HG03280 (cell line): ENCODE data around the gene CELA2A.
"Not testable (repeated sequence)": the region's sequence is repeated elsewhere in the genome, so short reads cannot be mapped to it uniquely, and the experiment has no call there.

Source experiments
- ATAC-seq: cut with Tn5 transposase; IDR thresholded peaks from one replicate; pipeline ENCODE4 v1.9.1; 2021; ENCODE audit warnings: mild to moderate bottlenecking, moderate library complexity; ENCODE audit not compliant: unreplicated experiment

Gene CELA2A

GRCh38 chr1:15466955-15467625 is 10.6 kb downstream of the CELA2A start:
- ATAC-seq = not testable (repeated sequence)

- ATAC-seq = no peak
Observed at GRCh38 chr1:15468145-15468544, 11.6 kb downstream of the CELA2A start.

- no peak for ATAC-seq
Observed at GRCh38 chr1:15469361-15469760, 12.8 kb downstream of the CELA2A start.

GRCh38 chr1:15469821-15470448 is 13.4 kb downstream of the CELA2A start:
- not testable (repeated sequence) for ATAC-seq

GRCh38 chr1:15471067-15471466 is 14.5 kb downstream of the CELA2A start:
- ATAC-seq = not testable (repeated sequence)

GRCh38 chr1:15471723-15472122 is 15.2 kb downstream of the CELA2A start:
- not testable (repeated sequence) for ATAC-seq

GRCh38 chr1:15472587-15472986 is 16.1 kb downstream of the CELA2A start:
- ATAC-seq = no peak

- ATAC-seq = no peak
Observed at GRCh38 chr1:15475752-15476314, 19.3 kb downstream of the CELA2A start, which contains the start of gene CELA2B. CELA2B (plus strand) TSS chr1:15476104; CDS start chr1:15476126, 22 bp downstream.

GRCh38 chr1:15476927-15477326 is 20.4 kb downstream of the CELA2A start:
- no peak for ATAC-seq

GRCh38 chr1:15477646-15478212 is 21.2 kb downstream of the CELA2A start:
- ATAC-seq = no peak

- no peak for ATAC-seq
Observed at GRCh38 chr1:15479654-15480347, 23.3 kb downstream of the CELA2A start.

- ATAC-seq = not testable (repeated sequence)
Observed at GRCh38 chr1:15482455-15482854, 25.9 kb downstream of the CELA2A start.

GRCh38 chr1:15482983-15483543 is 26.5 kb downstream of the CELA2A start:
- ATAC-seq = not testable (repeated sequence)

- ATAC-seq = no peak
Observed at GRCh38 chr1:15483971-15484370, 27.4 kb downstream of the CELA2A start.

- ATAC-seq = not testable (repeated sequence)
Observed at GRCh38 chr1:15484443-15484842, 27.9 kb downstream of the CELA2A start.

GRCh38 chr1:15485636-15486035 is 29.1 kb downstream of the CELA2A start:
- no peak for ATAC-seq

- ATAC-seq = not testable (repeated sequence)
Observed at GRCh38 chr1:15486844-15487610, 30.5 kb downstream of the CELA2A start.

- ATAC-seq = no peak
Observed at GRCh38 chr1:15488371-15488770, 31.8 kb downstream of the CELA2A start.

GRCh38 chr1:15489052-15489736 is 32.7 kb downstream of the CELA2A start:
- no peak for ATAC-seq
